CD4-positive, alpha-beta T cell treated with Interleukin-2 at 100 ng/mL for 4 hours (primary cell): Measurements from ENCODE around the gene DPP6.

ENCODE experiments used
- DNase-seq: peaks from one replicate; pipeline ENCODE4 v3.0.0-alpha.2; 2020; ENCODE audit warnings: low spot score

Gene DPP6

DNA sequence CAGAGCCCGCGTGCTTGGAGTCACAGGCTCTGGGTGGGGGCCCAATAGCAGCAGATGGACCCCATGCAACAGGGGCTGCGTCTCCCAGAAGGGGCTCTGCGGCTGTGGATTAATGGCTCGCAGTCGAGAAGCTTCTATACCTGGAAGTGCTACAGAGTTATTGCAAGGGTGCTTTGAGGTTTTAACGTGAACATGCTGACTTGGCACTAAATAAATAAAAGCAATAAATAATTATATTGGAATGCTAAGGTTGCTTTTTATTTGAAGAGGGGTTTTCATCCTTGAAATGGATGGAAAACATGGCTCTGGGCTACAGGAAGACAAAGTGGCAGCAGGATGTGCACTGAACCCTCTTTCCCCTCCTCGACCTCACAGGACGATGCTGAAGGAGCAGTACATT, 828.3 kb downstream of the DPP6 start:
- DNase-seq = no peak

DNA sequence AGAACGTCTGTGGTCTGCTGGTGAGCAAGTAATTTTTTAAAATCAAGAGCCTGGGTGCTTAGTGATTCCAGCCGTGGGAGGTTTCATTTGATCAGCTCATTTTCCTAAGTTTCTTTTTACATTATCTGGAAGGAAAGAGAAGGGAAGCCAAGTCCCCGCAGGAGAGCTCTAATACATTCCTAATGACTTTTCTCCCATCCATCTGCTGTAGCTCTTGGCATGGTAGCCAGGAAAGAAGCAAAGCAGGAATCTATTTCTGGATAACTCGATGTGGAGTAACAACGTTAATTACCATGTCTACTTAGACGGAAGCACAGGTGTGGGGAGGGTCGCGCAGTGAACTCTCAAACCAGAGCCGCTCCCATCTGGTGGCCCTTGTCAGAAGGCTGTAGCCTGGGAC, 828.8 kb downstream of the DPP6 start:
- DNase-seq = no peak

- DNase-seq = no peak
Observed at GRCh38 chr7:154881526-154881925, 829.3 kb downstream of the DPP6 start.

DNA sequence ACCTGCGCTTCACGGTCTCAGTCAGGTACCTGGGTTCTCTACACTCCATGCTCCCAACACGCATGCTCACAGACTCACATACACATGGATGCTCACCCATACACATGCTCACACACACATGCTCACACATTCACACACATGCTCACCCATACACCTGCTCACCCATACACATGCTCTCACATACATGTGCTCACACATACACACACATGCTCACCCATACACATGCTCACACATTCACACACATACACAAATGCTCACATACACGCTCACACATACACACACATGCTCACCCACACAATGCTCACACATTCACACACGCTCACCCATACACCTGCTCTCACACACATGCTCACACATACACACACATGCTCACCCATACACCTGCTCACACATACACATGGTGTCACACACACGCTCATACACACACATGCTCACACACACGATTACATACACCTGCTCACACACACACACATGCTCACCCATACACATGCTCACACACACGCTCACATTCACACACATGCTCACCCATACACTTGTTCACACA, 830.8 kb downstream of the DPP6 start:
- DNase-seq = no peak

DNA sequence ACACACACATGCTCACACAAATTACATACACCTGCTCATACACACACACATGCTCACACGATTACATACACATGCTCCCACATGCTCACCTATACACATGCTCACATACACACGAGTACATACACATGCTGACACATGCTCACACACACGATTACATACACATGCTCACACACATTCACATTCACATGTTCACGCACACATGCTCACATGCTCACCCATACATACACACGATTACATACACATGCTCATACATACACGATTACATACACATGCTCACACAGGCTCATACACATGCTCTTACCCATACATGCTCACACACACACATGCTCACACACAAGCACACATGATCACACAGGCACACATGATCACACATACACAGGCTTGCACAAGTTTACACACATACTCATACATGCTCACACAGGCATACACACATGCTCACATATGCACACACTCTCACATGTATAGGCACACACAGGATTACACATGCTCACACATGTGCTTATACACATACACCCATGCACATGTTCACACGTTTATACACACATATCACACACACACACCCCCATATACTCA, 832.2 kb downstream of the DPP6 start:
- no peak for DNase-seq

- no peak for DNase-seq
Observed at GRCh38 chr7:154886591-154886990, 834.4 kb downstream of the DPP6 start.

DNA sequence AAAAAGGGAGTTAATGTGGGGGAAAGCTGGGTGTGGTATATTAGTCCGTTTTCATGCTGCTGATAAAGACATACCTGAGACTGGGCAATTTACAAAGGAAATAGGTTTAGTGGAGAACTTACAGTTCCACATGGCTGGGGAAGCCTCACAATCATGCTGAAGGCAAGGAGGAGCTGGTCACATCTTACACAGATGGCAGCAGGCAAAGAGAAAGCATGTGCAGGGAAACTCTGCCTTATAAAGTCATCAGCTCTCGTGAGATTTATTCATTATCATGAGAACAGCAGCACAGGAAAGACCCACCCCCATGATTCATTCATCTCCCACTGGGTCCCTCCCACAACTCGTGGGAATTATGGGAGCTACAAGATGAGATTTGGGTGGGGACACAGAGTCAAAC, 836.5 kb downstream of the DPP6 start:
- DNase-seq = no peak

DNA sequence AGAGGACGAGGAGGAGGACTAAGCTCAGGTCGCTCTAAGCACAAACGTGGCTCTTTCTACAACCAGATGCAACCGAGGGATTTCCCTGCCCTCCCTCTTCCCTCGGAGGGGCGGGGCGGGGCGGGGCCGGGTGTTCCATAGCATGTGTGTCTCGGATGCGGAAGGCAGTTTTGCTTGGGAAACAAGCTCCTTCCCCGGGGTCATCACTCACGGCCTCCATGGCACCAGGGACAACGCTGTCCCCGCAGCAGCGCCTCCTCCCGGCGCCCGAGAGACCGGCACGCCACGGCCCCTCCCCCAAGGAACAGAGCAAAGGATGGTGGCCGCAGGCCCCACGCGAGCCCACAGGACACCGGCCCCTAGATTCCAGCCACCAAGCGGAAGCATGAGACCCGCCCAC, 840.3 kb downstream of the DPP6 start:
- no peak for DNase-seq

- no peak for DNase-seq
Observed at GRCh38 chr7:154896076-154896475, 843.9 kb downstream of the DPP6 start.

DNA sequence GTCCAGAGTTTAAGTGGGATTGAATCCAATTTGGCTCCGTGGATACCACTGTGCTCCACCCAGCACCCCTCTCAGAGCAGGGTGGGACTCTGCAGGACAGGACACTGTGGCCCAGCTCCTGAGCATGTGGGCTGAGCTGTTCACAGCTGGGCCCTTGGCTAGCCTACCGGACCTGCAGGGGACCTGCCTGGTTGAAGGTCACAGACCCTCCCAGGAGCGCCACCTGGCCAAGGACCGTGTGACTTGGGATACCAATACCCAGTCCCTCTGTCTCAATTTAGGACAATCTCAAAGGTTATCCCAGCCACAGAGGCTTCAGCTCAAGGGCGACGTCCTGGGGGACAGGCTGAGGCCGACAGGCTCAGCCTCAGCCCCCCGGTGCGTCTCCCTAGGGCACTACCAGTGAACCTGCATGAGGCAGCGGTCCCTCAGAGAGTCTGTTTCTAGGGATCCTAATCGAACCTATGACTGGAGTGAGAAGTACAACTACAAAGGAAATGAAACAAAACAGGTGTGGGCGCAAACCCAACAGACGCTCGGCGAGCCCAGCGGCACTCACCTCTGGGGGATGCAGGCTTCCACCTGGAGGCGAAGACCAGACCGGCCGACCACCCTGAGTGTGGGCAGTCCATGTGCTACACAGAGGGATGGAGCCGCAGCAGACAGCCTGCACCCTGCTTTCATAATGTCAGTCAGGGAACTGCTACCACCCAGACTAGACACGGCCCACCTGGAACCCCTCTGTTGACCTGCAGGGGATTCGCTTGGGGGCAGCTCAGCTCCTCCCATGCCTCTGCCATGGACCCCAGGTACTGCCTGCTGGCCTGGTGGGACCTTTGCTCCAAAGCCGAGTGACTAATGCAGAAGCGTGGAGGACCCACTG, 847.0 kb downstream of the DPP6 start:
- DNase-seq = no peak

DNA sequence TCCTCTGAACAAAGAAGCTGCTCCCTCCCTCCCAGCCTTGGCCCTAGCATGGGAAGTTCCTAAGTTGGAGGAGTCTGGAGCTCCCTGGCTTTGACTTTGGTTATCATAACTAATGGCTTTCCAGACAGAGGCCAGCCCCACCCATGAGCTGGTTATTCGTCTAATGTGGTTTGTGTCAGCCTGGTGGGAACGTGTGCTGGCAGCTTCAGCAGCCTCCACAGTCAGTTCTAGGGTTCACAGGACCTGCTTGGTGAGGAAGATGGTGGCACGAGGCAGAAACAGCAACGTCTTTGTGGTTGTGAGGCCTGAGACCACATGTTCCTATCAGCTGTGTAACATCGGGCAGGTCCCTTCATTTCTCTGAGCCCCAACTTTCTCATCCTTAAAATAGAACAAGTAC, 847.7 kb downstream of the DPP6 start:
- DNase-seq = no peak

- DNase-seq = no peak
Observed at GRCh38 chr7:154902600-154903082, 850.4 kb downstream of the DPP6 start.

DNA sequence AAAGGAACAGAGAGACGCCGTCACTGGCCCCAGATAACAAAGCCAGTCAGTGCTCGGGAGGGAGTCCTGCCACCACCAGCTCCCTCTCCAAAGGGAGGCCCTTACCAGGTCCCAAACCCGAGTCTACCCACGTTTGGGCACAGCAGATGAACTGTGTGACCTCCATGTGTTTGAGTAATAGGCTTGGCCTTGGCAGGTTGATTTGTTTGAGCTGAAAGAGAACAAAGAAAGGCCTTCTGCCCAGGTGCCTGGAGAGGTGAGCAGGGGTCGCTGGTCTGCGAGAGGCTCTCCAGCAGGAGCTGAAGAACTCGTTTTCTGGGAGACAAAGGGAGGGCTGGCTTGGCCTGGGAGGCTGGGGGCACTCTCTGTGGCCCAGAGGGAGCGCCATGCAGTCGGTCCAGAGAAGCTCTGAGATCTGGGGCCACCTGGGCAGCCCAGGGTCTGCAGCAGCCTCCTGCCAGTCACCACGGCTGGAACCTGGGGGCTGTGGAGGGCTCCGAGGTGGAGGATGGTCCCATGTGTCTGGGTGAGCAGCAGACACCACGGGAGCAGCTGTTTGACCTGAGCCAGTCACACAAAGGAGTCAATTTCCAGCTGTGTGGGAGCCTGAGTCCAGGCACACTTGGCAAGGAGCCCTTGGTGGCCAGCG, 851.0 kb downstream of the DPP6 start:
- no peak for DNase-seq

GRCh38 chr7:154905146-154905545, 852.9 kb downstream of the DPP6 start:
- no peak for DNase-seq

- DNase-seq = no peak
Observed at GRCh38 chr7:154905615-154906014, 853.4 kb downstream of the DPP6 start.

GRCh38 chr7:154906201-154906600, 854.0 kb downstream of the DPP6 start:
- no peak for DNase-seq

GRCh38 chr7:154906736-154907355, 854.6 kb downstream of the DPP6 start:
- no peak for DNase-seq

- no peak for DNase-seq
Observed at GRCh38 chr7:154907651-154908620, 855.7 kb downstream of the DPP6 start.

DNA sequence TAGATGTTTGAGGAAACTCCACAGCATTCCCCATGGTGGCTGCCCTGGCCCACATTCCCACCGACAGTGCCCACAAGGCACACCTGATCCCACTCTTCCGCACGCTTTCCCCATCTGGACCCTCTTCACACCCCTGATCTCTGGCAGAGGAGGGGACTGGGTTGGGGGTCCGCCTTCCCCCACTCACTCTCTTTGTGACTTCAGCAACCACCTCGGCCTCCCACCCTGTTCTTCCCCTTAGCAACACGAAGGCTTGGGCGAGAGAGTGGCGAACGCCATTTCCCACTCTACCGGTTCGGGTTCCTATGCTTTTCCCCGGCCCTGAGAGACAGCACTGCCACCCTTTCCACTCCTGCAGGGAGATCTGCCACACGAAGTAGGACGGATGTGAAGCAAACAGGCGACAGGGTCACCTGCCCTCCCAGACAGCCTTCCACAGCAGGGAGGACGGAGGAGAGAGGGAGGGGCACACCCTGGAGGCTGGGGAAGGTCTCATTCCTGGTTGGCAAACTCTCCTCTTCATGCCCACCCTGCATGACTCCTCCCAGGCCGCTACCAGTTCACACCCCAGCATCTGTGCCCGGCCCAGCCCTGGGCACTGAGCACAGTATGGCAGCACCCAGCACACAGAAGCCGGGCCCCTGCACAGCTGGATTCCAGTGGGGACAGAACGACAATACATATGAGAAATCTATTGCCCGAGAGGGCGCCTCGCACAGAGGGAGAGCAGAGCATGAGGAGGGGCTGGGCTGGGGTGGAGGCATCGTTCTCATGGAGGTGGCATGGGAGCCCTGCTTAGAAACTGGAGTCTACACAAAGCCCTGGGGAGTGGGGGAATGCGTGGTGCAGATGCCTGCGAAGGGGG, 857.3 kb downstream of the DPP6 start:
- no peak for DNase-seq

DNA sequence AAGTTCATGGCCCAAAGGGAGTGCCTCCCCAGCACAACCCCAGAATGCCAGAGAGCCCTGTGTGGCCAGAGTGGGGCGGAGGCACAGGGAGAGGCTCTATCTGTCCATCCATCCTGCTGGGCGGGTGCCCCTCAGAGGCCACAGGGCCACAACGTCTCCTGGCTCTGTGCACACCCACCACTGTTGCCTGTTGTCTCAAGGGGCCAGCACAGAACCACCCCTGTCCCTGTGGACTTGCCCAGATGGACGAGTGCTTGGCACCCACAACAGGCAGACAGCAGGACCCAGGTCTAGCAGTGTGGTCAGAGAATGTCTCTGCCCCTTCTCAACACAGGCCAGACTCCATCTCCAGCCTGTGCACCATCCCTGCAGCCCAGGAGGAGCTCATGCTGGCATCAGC, 857.9 kb downstream of the DPP6 start:
- no peak for DNase-seq
